GM18951 (cell line): ENCODE data around the gene SLAMF1.
"Not testable (repeated sequence)": the region's sequence is repeated elsewhere in the genome, so short reads cannot be mapped to it uniquely, and the experiment has no call there.

Experiments used
- POLR2A ChIP-seq: IDR thresholded peaks from 4 replicates; pipeline ENCODE4 v1.6.1; 2011; ENCODE audit warnings: mild to moderate bottlenecking; ENCODE audit not compliant: insufficient read length, insufficient read depth; ENCODE audit errors: extremely low read depth
- in situ Hi-C: fragments of 300-500 bp; cut with MboI; formaldehyde crosslinking; loops from one replicate; pipeline ENCODE4 v1.12.0; 2022; ENCODE audit warnings: low sequenced_read_pairs, mixed read lengths, inconsistent platforms; ENCODE audit not compliant: unreplicated experiment

SLAMF1 gene

DNA sequence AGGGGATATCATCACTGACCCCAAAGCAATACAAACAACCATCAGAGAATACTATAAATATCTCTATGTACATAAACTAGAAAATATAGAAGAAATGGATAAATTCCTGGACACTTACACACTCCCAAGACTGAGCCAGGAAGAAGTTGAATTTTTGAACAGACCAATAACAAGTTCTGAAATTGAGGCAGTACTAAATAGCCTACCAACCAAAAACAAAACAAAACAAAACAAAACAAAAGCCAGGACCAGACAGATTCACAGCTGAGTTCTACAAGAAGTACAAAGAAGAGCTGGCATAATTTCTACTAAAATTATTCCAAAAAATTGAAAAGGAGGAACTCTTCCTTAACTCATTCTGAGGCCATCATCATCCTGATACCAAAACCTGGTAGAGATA lies 86.0 kb downstream of the SLAMF1 start:
- in situ Hi-C loops = no loop called here
- no peak for TF ChIP-seq POLR2A

- in situ Hi-C loops = no loop called here
- no peak for TF ChIP-seq POLR2A
Measured at GRCh38 chr1:160560045-160560705, 86.7 kb downstream of the SLAMF1 start.

GRCh38 chr1:160559437-160559836 lies 87.4 kb downstream of the SLAMF1 start:
- in situ Hi-C loops = not testable (repeated sequence)

DNA sequence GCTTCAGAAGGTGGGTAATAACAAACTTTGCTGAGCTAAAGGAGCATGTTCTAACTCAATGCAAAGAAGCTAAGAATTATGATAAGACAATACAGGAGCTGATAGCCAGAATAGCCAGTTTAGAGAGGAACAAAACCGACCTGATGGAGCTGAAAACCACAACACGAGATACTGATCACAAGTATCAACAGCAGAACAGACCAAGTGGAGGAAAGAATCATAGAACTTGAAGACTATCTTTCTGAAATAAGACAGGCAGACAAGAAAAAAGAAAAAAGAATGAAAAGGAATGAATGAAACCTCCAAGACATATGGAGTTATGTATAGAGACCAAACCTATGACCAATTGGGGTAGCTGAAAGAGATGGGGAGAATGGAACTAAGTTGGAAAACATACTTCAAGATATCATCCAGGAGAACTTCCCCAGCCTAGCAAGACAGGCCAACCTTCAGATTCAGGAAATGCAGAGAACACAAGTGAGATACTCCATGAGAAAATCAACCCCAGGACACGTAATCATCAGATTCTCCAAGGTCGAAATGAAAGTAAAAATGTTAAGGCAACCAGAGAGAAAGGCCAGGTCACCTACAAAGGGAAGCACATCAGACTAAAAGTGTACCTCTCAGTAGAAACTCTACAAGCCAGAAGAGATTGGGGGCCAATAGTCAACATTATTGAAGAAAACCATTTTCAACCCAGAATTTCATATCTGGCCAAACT lies 88.0 kb downstream of the SLAMF1 start:
- no peak for TF ChIP-seq POLR2A

More for the DNA sequence above, 88.0 kb downstream of the SLAMF1 start:
- in situ Hi-C loops = no loop called here
